B cell (primary cell): ENCODE measurements around the gene SLC9A3. TPM values are rescaled to one million over a fixed set of nuclear protein-coding genes. Genes with fewer than 3 reads are reported as not detected.

Experiments
- ATAC-seq: fragments of 200-7000 bp; cut with Tn5 transposase; one replicate; pipeline ENCODE4 v1.10.0; 2021; ENCODE audit warnings: low read depth, mild to moderate bottlenecking, moderate number of reproducible peaks, moderate library complexity
- CTCF ChIA-PET: fragments of 350-600 bp; sonication (Branson Sonifier 250); formaldehyde crosslinking; loops from one replicate; lab custom pipeline; 2021; ENCODE audit warnings: antibody characterized with exemption, inconsistent platforms; lab: Charles Lee
- POLR2A ChIA-PET: fragments of 350-600 bp; sonication (Branson Sonifier 250); formaldehyde crosslinking; loops from one replicate; lab custom pipeline; 2021; ENCODE audit warnings: antibody characterized with exemption; lab: Charles Lee
- DNase-seq: peaks from one replicate; pipeline ENCODE4 v3.0.0; 2013
- H2AFZ ChIP-seq: 2 replicates; pipeline ENCODE4 v1.6.1; 2012; ENCODE audit warnings: mild to moderate bottlenecking, low read depth, low read length; ENCODE audit not compliant: insufficient read depth, poor library complexity, severe bottlenecking
- H3K27ac ChIP-seq, 2 donors: 1 replicate in 1 of 2; 2 replicates in 1 of 2; pipeline ENCODE4 v1.5.1; 2012 to 2013; ENCODE audit warnings: low read length in 2 of 2, mild to moderate bottlenecking in 2 of 2, moderate library complexity in 1 of 2
- H3K27me3 ChIP-seq, 4 experiments: fragments of 200-600 bp in 1 of 4; sonication (generic) in 1 of 4; replicated peaks in 1 of 4; 1 replicate in 2 of 4; 2 replicates in 2 of 4; pipeline versions ENCODE4 v1.6.1 to v1.7.0; 2013 to 2016; ENCODE audit warnings: low read length in 3 of 4, mild to moderate bottlenecking in 2 of 4, mixed read lengths in 1 of 4, moderate library complexity in 1 of 4; ENCODE audit not compliant: insufficient read depth in 4 of 4, control insufficient read depth in 3 of 4; ENCODE audit errors: control extremely low read depth in 1 of 4
- H3K36me3 ChIP-seq, 2 experiments: replicated peaks in 1 of 2; 1 replicate in 1 of 2; 2 replicates in 1 of 2; pipeline versions ENCODE4 v1.6.1 to v1.7.1; 2013; ENCODE audit warnings: low read length in 1 of 2; ENCODE audit not compliant: insufficient read depth in 2 of 2, control insufficient read depth in 1 of 2; ENCODE audit errors: control extremely low read depth in 1 of 2, extremely low read depth in 1 of 2
- H3K4me1 ChIP-seq, 2 donors: fragments of 200-600 bp in 1 of 2; sonication (generic) in 1 of 2; 1 replicate in 1 of 2; 2 replicates in 1 of 2; pipeline versions ENCODE4 v1.5.1 to v1.6.1; 2013 to 2017; ENCODE audit warnings: low read length in 2 of 2; ENCODE audit not compliant: control insufficient read depth in 2 of 2, insufficient read depth in 2 of 2
- H3K4me2 ChIP-seq: replicated peaks from 2 replicates; pipeline ENCODE3; 2012; ENCODE audit warnings: mild to moderate bottlenecking, low read depth, low read length; ENCODE audit not compliant: poor library complexity, severe bottlenecking
- H3K4me3 ChIP-seq, 5 experiments: fragments of 200-600 bp in 1 of 5; sonication (generic) in 1 of 5; 1 replicate in 3 of 5; 2 replicates in 2 of 5; pipeline versions ENCODE4 v1.5.1 to v1.7.0; 2011 to 2016; ENCODE audit warnings: low read length in 4 of 5, mild to moderate bottlenecking in 4 of 5, low read depth in 2 of 5, control low read depth in 1 of 5, moderate library complexity in 1 of 5; ENCODE audit not compliant: insufficient read depth in 1 of 5; ENCODE audit errors: control extremely low read depth in 1 of 5, extremely low read depth in 1 of 5
- H3K79me2 ChIP-seq: fragments of 200-600 bp; sonication (generic); one replicate; pipeline ENCODE4 v1.6.0; 2016; ENCODE audit warnings: low read length; ENCODE audit not compliant: control insufficient read depth, insufficient read depth
- H3K9ac ChIP-seq: fragments of 200-600 bp; sonication (generic); 2 replicates; pipeline ENCODE4 v1.6.1; 2017; ENCODE audit warnings: mild to moderate bottlenecking, low read length, moderate library complexity
- H3K9me3 ChIP-seq, 3 donors: one replicate each; pipeline versions ENCODE4 v1.6.1 to v1.7.1; 2013; ENCODE audit warnings: low read length in 2 of 3; ENCODE audit not compliant: control insufficient read depth in 2 of 3, insufficient read depth in 1 of 3; ENCODE audit errors: control extremely low read depth in 1 of 3
- H4K20me1 ChIP-seq: 2 replicates; pipeline ENCODE4 v1.6.0; 2012; ENCODE audit warnings: mild to moderate bottlenecking, low read length; ENCODE audit not compliant: insufficient read depth, control insufficient read depth, poor library complexity, severe bottlenecking
- H3K27ac Mint-ChIP-seq: one replicate; pipeline ENCODE4 v1.8.0; 2021; ENCODE audit warnings: mixed read lengths
- H3K27me3 Mint-ChIP-seq: one replicate; pipeline ENCODE4 v1.8.0; 2021; ENCODE audit warnings: mixed read lengths
- H3K4me1 Mint-ChIP-seq: one replicate; pipeline ENCODE4 v1.8.0; 2021; ENCODE audit warnings: mixed read lengths
- H3K4me3 Mint-ChIP-seq: one replicate; pipeline ENCODE4 v1.8.0; 2021; ENCODE audit warnings: mixed read lengths
- H3K9me3 Mint-ChIP-seq: one replicate; pipeline ENCODE4 v1.8.0; 2022; ENCODE audit warnings: mixed read lengths; ENCODE audit not compliant: insufficient read depth
- EZH2 ChIP-seq: IDR thresholded peaks from 2 replicates; pipeline ENCODE4 v1.6.1; 2012; ENCODE audit warnings: borderline replicate concordance, low read depth, mild to moderate bottlenecking, moderate library complexity, low read length; ENCODE audit not compliant: insufficient read depth, poor library complexity, severe bottlenecking
- WGBS: methylation state at CpG from one replicate; pipeline ENCODE4 v1.1.5; 2013; ENCODE audit warnings: missing lambda C conversion rate; ENCODE audit not compliant: insufficient coverage; 5-methylcytosine and 5-hydroxymethylcytosine counted together
- intact Hi-C: fragments of 100-400 bp; cut with micrococcal nuclease; formaldehyde crosslinking; loops from one replicate; pipeline ENCODE4 v1.10.0; 2022
- polyA plus RNA-seq: library from polyadenylated mRNA; depleted of rRNA; stranded (reverse); fragments of >200 nt; gene quantifications from 2 replicates; pipeline ENCODE4 v1.2.3, GENCODE V29; 2012
- total RNA-seq, 2 donors: library from RNA; stranded (reverse); fragments of 120-200 nt in 1 of 2; gene quantifications; 1 replicate in 1 of 2; 2 replicates in 1 of 2; pipeline versions ENCODE4 v1.2.3 to v1.2.4, GENCODE V29; 2013 to 2022
- TF ChIP-seq, protein P1 (sequence below): fragments of 200-600 bp; IDR thresholded peaks from one replicate; pipeline ENCODE4 v1.8.0; 2022; ENCODE audit warnings: antibody characterized with exemption, mild to moderate bottlenecking

Gene SLC9A3
- total and polyA plus RNA-seq, 2 donors (not counting 1 experiment from before 2014, with no cell fraction given) = 0.84 to 2.0 TPM

DNA sequence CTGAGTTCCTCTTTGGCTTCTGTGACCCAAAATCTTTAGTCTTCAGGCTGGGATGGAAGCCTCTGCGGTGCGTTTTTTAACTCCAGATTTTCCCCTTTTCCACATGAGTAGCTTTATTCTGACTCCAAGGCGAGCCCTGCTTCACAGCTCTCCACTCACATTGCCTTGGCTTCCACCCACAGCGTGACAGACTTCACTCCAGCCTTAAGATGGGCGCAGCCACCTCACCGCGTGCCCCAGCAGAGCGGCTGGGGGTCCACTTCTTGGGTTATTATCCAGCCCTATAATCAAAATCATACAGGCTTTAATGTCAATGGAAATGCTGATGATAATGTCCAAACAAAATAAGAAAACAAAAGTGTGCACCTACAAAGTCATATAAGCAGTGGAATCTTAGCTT, 80.0 kb downstream of the SLC9A3 start:
- Histone ChIP-seq H3K4me1 (peaks cover 6 to 19% of the 10 kb centered on the region in 2 donors), H3K9ac (no peak overlapping the region), H3K9me3 (peaks cover 0 to 7% (median 0%) of the 10 kb centered on the region in 3 donors), H3K27ac (no peak overlapping the region), H3K79me2 (peaks cover 50% of the 10 kb centered on the region), H3K4me2 (peak overlapping the region; percentile 88), H2AFZ (no peak overlapping the region), H3K27me3 (no peaks in the 10 kb centered on the region), H3K36me3 (peaks cover 8 to 29% of the 10 kb centered on the region in 2 experiments), H3K4me3 (no peak overlapping the region), H4K20me1 (peaks cover 38% of the 10 kb centered on the region)
- Mint-ChIP-seq H3K4me1 (peaks cover 32% of the 10 kb centered on the region), H3K9me3 (no peaks in the 10 kb centered on the region), H3K4me3 (peak overlapping the region; percentile 96), H3K27me3 (no peaks in the 10 kb centered on the region), H3K27ac (peak overlapping the region; percentile 90)
- DNase-seq (no peak), ATAC-seq (no peak)
- intact Hi-C loops = loop anchor here (10.0 kb wide), 1 partner anchor 171 kb away; the partner anchor contains the start of gene CEP72
- ChIA-PET CTCF (interaction anchor here (2.7 to 3.7 kb wide), 2 partner anchors 13 to 128 kb away, joined by 8 to 19 read pairs; no protein-coding TSS in a partner anchor), POLR2A (interaction anchor here (0.9 kb wide), 1 partner anchor 17 kb away, joined by 8 read pairs; no protein-coding TSS in a partner anchor)
- 88% methylated on average over 4 of the region's 8 CpGs for WGBS
- TF ChIP-seq, protein P1, sequence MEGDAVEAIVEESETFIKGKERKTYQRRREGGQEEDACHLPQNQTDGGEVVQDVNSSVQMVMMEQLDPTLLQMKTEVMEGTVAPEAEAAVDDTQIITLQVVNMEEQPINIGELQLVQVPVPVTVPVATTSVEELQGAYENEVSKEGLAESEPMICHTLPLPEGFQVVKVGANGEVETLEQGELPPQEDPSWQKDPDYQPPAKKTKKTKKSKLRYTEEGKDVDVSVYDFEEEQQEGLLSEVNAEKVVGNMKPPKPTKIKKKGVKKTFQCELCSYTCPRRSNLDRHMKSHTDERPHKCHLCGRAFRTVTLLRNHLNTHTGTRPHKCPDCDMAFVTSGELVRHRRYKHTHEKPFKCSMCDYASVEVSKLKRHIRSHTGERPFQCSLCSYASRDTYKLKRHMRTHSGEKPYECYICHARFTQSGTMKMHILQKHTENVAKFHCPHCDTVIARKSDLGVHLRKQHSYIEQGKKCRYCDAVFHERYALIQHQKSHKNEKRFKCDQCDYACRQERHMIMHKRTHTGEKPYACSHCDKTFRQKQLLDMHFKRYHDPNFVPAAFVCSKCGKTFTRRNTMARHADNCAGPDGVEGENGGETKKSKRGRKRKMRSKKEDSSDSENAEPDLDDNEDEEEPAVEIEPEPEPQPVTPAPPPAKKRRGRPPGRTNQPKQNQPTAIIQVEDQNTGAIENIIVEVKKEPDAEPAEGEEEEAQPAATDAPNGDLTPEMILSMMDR = no peak
- TF ChIP-seq EZH2 = no peak
